Suprapubic skin (tissue), 4 donors: ENCODE data around the gene TRIM24. TPM values are rescaled to one million over a fixed set of nuclear protein-coding genes. Genes with fewer than 3 reads are reported as not detected.
"Not testable (repeated sequence)": the region's sequence is repeated elsewhere in the genome, so short reads cannot be mapped to it uniquely, and the experiment has no call there.

ENCODE experiments used
- DNase-seq, 2 donors: peaks; one replicate each; pipeline ENCODE4 v3.0.0-alpha.2; 2019; ENCODE audit warnings: low spot score in 2 of 2
- H3K27ac ChIP-seq: fragments of 200-600 bp; sonication (generic); one replicate; pipeline ENCODE4 v1.5.1; 2019
- H3K27me3 ChIP-seq: fragments of 200-600 bp; sonication (generic); one replicate; pipeline ENCODE4 v1.5.1; 2019
- H3K36me3 ChIP-seq: fragments of 200-600 bp; sonication (generic); one replicate; pipeline ENCODE4 v1.5.1; 2019
- H3K4me1 ChIP-seq: fragments of 200-600 bp; sonication (generic); one replicate; pipeline ENCODE4 v1.5.1; 2019
- H3K4me3 ChIP-seq: fragments of 200-600 bp; sonication (generic); one replicate; pipeline ENCODE4 v1.5.1; 2019; ENCODE audit warnings: mild to moderate bottlenecking
- H3K9me3 ChIP-seq: fragments of 200-600 bp; sonication (generic); one replicate; pipeline ENCODE4 v1.5.1; 2019
- EP300 ChIP-seq: sonication (generic); formaldehyde crosslinking; IDR thresholded peaks from one replicate; pipeline ENCODE4 v1.6.1; 2017; ENCODE audit warnings: antibody characterized with exemption
- POLR2A ChIP-seq, 2 donors: fragments of 450-650 bp; IDR thresholded peaks; one replicate each; pipeline ENCODE4 v1.6.1; 2017; ENCODE audit warnings: antibody characterized with exemption in 2 of 2, mild to moderate bottlenecking in 2 of 2, moderate library complexity in 2 of 2
- POLR2AphosphoS5 ChIP-seq, 3 donors: sonication (generic); formaldehyde crosslinking; IDR thresholded peaks; one replicate each; pipeline ENCODE4 v1.6.1; 2017; ENCODE audit warnings: antibody characterized with exemption in 3 of 3
- WGBS: methylation state at CpG from one replicate; pipeline ENCODE4 v1.1.5; 2018; 5-methylcytosine and 5-hydroxymethylcytosine counted together
- total RNA-seq, 4 donors: library from RNA; depleted of rRNA; stranded (reverse); fragments of >200 nt; gene quantifications; one replicate each; pipeline ENCODE4 v1.1.0, GENCODE V29; 2016
- TF ChIP-seq, protein P1 (sequence below), 2 donors: fragments of 200-600 bp in 1 of 2; fragments of 450-650 bp in 1 of 2; sonication (generic) in 1 of 2; IDR thresholded peaks; one replicate each; pipeline ENCODE4 v1.5.1; 2016 to 2019; ENCODE audit warnings: antibody characterized with exemption in 2 of 2, mild to moderate bottlenecking in 1 of 2, moderate library complexity in 1 of 2

TRIM24 gene
- total RNA-seq, 4 donors from 2014 or later, result 16.1 to 20.8 (median 17.7) TPM

DNA sequence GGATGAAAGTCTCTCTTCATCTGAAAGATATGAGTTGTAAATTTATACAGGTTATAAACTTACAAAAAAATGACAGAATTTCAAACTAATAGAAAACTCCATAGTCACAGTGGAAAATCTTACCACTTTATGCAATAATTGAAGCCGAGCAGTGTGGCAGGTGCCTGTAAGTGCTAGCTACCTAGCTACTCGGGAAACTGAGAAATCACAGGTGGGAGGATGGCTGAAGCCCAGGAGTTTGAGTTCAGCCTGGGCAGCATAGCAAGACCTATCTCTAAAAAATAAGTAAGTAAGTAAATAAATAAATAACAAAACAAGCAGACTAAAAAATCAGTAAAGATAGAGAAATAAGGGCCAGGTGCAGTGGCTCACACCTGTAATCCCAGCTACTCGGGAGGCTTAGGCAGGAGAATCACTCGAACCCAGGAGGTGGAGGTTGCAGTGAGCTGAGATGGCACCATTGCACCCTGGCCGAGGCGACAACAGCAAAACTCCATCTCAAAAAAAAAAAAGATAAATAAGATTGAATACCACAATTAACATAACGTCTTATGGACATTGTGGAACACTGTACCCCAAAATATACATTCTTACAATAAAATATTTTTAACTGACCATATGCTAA, 61.9 kb downstream of the TRIM24 start:
- TF ChIP-seq EP300, result no peak
- no peaks in the 10 kb centered on the region for H3K27me3 ChIP-seq
- H3K4me1 ChIP-seq, result no peaks in the 10 kb centered on the region
- DNase-seq, result no peak
- H3K9me3 ChIP-seq, result peaks cover 6% of the 10 kb centered on the region
- no peak overlapping the region for H3K4me3 ChIP-seq
- H3K36me3 ChIP-seq, result peaks cover 57% of the 10 kb centered on the region
- H3K27ac ChIP-seq, result no peak overlapping the region
- WGBS, result 96% methylated on average over 7 of the region's 7 CpGs

DNA sequence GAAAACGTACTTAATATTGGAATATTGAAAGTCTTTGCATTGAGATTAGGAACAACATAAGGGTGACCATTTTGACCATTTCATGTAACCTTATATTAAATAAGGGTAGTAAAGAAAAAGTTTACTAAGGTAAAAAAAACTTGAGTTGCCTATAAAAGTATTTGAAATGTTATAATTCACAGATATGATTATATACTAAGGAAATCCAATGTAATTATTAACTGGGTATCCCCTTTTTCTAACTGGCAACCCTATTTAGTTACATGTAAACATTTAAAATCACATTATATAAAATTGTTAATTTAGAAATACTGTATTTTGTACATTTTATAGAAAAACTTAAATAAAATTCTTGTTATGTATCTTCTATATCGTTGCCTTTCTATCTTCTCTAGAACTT, 64.2 kb downstream of the TRIM24 start:
- H3K27me3 ChIP-seq, result no peaks in the 10 kb centered on the region
- no peak overlapping the region for H3K27ac ChIP-seq
- WGBS, result 96% methylated on average over 2 of the region's 2 CpGs
- peaks cover 42% of the 10 kb centered on the region for H3K36me3 ChIP-seq
- no peak for DNase-seq
- TF ChIP-seq EP300, result no peak
- no peak for TF ChIP-seq POLR2AphosphoS5 (IDR thresholded peaks at IDR 0.05)
- no peak for TF ChIP-seq POLR2A (IDR thresholded peaks at IDR 0.05)
- TF ChIP-seq, protein P1, sequence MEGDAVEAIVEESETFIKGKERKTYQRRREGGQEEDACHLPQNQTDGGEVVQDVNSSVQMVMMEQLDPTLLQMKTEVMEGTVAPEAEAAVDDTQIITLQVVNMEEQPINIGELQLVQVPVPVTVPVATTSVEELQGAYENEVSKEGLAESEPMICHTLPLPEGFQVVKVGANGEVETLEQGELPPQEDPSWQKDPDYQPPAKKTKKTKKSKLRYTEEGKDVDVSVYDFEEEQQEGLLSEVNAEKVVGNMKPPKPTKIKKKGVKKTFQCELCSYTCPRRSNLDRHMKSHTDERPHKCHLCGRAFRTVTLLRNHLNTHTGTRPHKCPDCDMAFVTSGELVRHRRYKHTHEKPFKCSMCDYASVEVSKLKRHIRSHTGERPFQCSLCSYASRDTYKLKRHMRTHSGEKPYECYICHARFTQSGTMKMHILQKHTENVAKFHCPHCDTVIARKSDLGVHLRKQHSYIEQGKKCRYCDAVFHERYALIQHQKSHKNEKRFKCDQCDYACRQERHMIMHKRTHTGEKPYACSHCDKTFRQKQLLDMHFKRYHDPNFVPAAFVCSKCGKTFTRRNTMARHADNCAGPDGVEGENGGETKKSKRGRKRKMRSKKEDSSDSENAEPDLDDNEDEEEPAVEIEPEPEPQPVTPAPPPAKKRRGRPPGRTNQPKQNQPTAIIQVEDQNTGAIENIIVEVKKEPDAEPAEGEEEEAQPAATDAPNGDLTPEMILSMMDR (IDR thresholded peaks at IDR 0.05), result no peak
- H3K4me3 ChIP-seq, result no peak overlapping the region
- H3K4me1 ChIP-seq, result no peaks in the 10 kb centered on the region
- H3K9me3 ChIP-seq, result peaks cover 19% of the 10 kb centered on the region

DNA sequence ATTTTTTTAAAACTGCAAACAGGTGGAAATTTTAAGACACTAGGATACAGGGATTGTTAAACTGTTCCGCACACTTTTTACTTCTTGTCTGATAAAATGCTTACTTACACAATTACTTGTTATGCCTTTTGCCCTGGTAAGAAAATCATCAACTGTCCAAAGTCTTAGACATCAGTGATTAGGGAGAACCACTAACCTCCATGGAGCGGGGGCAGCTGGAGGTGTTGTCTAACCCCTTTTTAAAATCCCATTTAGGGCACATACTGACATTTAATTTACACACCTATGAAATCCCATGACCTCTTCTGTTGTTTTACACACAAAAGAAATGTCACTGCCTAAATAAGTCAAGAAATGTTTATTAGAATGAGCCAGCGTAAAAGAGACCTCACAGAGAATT, 65.7 kb downstream of the TRIM24 start:
- Histone ChIP-seq H3K4me1 (no peaks in the 10 kb centered on the region), H3K9me3 (peaks cover 19% of the 10 kb centered on the region), H3K36me3 (peaks cover 42% of the 10 kb centered on the region), H3K4me3 (no peak overlapping the region), H3K27me3 (no peaks in the 10 kb centered on the region), H3K27ac (no peak overlapping the region)
- 95% methylated on average over 3 of the region's 3 CpGs for WGBS
- no peak for DNase-seq
- TF ChIP-seq POLR2AphosphoS5 (IDR thresholded peaks at IDR 0.05) (no peak), EP300 (no peak), POLR2A (IDR thresholded peaks at IDR 0.05) (no peak)
- TF ChIP-seq, protein P1 (IDR thresholded peaks at IDR 0.05), result no peak

DNA sequence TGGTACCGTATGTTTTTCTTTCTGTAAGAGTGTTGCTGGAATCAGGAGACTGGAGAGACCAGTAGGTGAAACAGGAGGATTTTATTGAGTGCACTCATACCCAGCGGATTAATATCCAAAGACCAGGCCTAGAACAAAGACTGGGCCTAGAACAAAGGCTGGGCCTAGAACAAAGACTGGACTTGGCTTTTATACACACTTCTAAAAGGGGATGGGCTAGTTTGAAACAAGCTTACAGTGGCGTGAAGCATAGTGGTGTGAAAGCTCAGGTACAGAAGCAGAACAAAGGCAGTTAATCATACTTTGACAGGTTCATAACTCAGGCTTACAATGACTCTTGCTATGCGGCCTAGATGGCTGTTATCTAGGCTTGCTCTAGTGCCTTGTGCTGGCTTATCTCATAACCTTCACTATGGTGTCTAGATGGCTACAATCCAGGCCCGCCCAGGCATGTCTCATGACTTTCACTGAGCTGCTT, 67.7 kb downstream of the TRIM24 start:
- Histone ChIP-seq H3K27me3 (no peaks in the 10 kb centered on the region), H3K36me3 (peaks cover 39% of the 10 kb centered on the region), H3K4me1 (no peaks in the 10 kb centered on the region), H3K4me3 (no peak overlapping the region), H3K27ac (no peak overlapping the region), H3K9me3 (peaks cover 19% of the 10 kb centered on the region)
- no peak for DNase-seq
- TF ChIP-seq, protein P1 (IDR thresholded peaks at IDR 0.05), result no peak
- TF ChIP-seq EP300 (no peak), POLR2A (IDR thresholded peaks at IDR 0.05) (no peak), POLR2AphosphoS5 (IDR thresholded peaks at IDR 0.05) (no peak)
- WGBS, result 89% methylated on average over 5 of the region's 5 CpGs

DNA sequence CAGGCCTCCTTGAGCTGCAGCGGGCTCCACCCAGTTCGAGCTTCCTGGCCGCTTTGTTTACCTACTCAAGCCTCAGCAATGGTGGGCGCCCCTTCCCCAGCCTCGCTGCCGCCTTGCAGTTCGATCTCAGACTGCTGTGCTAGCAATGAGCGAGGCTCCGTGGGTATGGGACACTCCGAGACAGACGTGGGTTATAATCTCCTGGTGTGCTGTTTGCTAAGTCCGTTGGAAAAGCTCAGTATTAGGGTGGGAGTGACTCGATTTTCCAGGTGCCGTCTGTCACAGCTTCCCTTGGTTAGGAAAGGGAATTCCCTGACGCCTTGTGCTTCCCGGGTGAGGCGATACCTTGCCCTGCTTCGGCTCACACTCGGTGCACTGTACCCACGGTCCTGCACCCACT, 76.8 kb downstream of the TRIM24 start:
- H3K36me3 ChIP-seq, result peaks cover 51% of the 10 kb centered on the region
- H3K27me3 ChIP-seq, result not testable (repeated sequence)
- 91% methylated on average over 12 of the region's 20 CpGs for WGBS

DNA sequence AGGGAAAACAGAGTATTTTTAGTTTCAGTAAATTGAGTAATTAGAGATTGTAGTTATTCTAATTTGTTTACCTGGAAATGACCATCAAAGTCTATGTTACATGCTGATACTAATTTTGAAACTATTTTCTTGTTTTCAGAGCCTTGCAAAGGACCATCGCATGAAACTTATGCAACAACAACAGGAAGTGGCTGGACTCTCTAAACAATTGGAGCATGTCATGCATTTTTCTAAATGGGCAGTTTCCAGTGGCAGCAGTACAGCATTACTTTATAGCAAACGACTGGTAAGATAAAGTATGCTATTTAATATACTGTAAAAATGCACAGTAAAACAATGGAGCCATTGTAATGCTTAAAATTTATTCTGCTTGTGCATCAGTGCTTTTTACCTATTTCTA, 78.5 kb downstream of the TRIM24 start:
- Histone ChIP-seq H3K27ac (no peak overlapping the region), H3K4me1 (no peaks in the 10 kb centered on the region), H3K36me3 (peaks cover 54% of the 10 kb centered on the region), H3K9me3 (peaks cover 4% of the 10 kb centered on the region), H3K27me3 (no peaks in the 10 kb centered on the region), H3K4me3 (no peak overlapping the region)
- no peak for DNase-seq
- TF ChIP-seq POLR2AphosphoS5 (IDR thresholded peaks at IDR 0.05) (no peak), EP300 (no peak), POLR2A (IDR thresholded peaks at IDR 0.05) (no peak)
- TF ChIP-seq, protein P1 (IDR thresholded peaks at IDR 0.05), result no peak
- WGBS, result 73% methylated on average over 2 of the region's 2 CpGs

More for the DNA sequence above, 76.8 kb downstream of the TRIM24 start:
- not testable (repeated sequence) for H3K9me3 ChIP-seq, H3K27ac ChIP-seq, H3K4me1 ChIP-seq, DNase-seq, H3K4me3 ChIP-seq
